ENCODE data around the gene RNF183.
A peak's percentile ranks its signal among the peaks of the same experiment; 100 is the strongest.
"Not testable (repeated sequence)": the region's sequence is repeated elsewhere in the genome, so short reads cannot be mapped to it uniquely, and the experiment has no call there.

RNF183 gene

DNA sequence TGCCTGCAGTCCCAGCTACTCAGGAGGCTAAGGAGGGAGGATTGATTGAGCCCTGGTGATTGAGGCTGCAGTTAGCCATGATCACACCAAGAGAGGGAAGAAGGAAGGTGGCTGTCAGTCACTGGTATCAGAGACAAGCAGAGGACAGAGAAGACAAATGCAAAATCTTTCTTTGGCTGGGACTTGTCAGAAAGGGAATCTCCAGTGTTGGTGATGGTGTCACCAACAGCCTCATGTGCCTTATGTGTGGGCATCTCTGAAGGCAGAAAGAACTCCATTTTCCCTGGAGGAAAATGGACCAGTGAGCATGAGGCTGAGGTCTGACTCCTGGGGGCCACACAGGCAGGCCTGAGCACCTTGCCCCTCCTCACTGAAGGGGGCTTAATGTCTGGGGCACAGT lies 12.1 kb upstream of the RNF183 start:
- no peak for DNase-seq

DNA sequence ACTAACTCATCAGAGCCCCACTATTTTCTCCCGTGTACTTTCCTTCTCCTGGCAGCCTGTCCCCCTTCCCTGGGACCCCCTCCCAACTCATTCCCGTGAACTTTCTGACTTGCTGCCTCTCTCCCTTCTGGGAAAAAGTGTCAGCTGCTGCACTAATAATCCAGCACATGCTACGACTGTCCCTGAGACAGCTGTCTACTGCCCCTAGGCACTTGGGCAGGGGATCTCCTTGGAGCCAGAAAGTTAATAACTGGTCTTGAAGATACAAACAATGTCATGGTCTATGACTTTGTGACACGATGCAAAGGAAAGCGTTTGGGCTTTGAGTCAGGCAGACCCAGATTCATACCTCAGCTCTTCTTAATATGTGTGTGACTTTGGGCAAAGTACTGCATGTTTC lies 10.1 kb upstream of the RNF183 start:
- no peak for DNase-seq

- no peak for DNase-seq
Observed at GRCh38 chr9:113311961-113312360, 8.8 kb upstream of the RNF183 start.

GRCh38 chr9:113310538-113310937 lies 7.4 kb upstream of the RNF183 start:
- DNase-seq: no peak

- DNase-seq: peak; percentile 63 to 75
Observed at GRCh38 chr9:113309204-113309813, 6.1 kb upstream of the RNF183 start.

- no peak for DNase-seq
Observed at GRCh38 chr9:113307396-113307975, 4.3 kb upstream of the RNF183 start.

- no peak for DNase-seq
Observed at GRCh38 chr9:113306566-113306965, 3.4 kb upstream of the RNF183 start.

GRCh38 chr9:113301548-113301947 lies 1.6 kb downstream of the RNF183 start:
- no peak for DNase-seq

DNA sequence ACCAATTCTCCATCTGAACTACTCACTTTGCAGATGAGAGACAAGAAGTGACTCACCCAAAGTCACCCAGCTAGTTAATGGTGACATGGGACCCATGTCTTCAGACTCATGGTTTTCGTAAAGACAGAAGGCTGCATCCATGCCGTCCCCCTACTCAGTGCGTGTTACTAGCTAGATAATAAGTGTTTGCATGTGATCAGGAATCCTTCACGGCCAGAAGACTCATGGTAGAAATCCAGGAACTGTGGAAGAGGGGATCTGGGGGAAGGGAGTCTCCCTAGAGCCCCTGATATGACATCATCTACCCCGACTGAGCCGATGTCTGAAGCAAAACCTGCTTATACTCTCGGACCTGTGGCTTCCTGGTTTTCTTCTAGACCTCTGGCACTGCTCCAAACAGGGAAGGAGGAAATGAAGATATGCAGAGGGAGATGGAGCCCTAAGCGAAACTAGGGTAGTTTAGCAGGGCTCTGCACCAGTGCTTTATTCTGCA lies 3.3 kb downstream of the RNF183 start:
- DNase-seq: no peak

DNA sequence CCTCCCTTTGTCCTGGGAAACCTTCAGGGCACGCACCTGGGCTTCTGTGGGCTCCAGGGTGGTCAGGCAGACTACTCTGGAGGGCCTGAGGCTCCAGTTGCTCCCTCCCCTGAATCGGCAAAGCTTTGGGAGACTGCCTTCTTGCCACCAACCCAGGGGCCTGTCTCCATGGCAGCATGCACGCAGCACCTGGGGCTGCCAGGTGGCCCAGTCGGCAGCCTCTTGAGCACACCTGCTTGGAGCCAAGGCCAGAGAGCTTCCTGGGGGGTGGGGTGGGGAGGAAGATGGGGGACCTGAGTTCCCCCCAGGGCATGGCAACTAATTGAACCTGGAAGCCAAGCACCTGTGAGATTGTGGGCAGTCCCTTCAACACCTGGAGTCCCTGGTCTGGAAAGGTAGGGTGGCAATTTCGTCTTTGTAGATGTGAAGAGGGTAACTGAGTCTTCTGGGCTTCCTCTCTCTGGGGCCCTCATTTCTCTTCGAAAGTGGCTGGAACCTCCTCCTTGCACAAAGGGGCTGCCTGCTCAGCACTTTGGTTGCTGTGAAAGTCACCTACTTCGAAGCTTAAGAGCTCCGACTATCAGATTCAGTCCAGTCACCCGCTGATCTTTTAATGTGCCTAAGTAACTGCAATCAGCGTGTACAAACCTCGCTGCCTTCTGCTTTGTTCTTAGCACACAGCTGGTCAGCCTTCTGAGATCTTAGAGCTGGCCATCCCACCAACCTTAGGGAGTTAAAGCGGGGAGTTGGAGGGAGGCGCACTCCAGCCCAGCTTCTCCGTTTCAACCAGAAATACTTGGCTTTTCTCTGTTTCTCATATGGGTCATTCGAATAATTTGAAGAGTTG lies 4.0 kb downstream of the RNF183 start:
- DNase-seq: no peak

DNA sequence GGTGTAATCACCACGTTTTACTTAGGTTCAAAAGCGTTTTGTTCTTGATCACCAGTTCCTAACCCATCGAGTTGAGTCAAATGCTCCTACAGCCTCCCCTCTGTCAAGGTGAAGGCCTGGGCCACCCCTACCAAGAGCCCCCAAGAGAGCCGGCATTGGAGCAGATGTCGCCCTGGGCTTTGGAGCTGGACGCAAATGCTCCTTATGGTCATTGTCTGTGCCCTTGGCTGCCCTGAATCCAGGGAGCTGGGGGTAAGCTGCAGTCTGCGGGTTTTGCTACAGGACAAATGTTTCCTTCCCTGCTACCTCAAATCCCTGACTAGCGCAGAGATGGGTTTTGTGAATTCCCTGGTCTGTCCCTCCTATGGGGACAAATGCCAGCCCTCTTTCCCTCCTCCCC lies 4.9 kb downstream of the RNF183 start:
- no peak for DNase-seq

GRCh38 chr9:113296796-113297558 lies 6.2 kb downstream of the RNF183 start:
- DNase-seq: no peak

DNA sequence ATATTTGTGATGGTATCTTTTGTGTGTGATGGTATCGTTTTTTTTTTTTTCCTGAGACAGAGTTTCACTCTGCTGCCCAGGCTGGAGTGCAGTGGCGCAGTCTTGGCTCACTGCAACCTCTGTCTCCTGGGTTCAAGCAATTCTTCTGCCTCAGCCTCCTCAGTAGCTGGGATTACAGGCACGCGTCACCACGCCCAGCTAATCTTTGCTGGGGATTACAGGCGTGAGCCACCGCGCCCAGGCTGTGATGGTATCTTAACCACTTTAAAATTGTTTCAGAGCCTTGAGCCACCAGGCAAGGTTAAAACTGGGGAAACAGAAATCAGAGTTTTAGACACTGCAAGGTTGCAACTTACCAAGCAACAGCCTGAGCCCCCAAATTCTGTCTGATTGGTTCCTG lies 6.9 kb downstream of the RNF183 start:
- DNase-seq: not testable (repeated sequence)

DNA sequence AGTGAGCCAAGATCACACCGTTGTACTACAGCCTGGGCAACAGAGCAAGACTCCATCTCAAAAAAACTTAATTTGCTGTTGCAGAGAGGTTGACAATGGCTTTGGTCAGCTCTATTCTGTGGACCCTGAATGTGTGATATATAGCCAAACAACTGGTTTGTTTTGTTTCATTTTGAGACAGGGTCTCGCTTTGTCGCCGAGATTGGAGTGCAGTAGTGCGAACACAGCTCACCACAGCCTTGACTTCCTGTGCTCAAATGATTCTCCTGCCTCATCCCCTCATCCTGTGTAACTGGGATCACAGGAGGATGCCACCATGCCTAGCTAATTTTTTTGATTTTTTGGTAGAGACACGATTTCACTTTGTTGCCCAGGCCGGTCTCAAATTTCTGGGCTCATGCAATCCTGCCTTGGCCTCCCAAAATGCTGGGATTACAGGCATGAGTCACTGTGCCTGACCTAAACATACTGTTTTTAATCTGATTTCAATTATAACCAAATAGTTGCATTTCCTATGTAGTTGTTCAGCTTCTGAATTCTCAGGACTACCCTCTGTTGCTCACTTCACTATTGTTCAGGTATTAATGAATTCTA lies 9.8 kb downstream of the RNF183 start:
- no peak for DNase-seq

DNA sequence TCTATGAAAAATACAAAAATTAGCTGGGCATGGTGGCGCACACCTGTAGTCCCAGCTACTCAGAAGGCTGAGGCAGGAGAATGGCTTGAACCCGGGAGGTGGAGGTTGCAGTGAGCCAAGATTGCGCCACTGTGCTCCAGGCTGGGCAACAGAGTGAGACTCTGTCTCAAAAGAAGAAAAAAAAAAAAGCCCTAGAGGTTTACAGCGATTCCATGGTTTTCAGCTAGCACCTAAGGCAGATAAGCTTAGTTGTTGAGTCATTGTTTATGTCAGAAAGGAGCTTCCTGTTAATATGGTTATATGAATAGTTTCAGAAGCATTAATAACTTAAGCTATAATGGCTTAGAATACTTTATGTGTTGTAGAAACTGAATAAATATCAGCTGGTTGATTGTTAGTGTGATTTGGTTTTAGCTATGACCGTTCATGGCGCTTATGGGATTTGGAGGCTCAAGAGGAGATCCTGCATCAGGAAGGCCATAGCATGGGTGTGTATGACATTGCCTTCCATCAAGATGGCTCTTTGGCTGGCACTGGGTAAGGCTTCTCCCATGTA lies 13.0 kb downstream of the RNF183 start:
- DNase-seq: no peak

DNA sequence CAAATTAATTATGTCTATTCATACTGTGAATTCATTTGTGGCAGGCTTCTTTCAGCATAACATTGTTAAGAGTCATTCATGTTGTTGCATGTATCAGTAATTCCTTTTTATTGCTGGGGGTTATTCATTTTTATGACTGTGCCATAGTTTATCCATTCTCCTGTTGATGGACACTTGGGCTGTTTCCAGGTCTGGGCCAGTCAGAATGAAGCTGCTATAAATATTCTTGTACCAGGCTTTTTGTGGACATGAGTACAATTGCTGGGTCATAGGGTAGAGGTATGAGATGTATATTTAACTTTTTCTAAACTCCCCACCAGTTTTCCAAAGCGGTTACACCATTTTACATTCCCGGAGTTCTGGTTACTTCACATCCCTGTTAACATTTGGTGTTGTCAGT lies 14.1 kb downstream of the RNF183 start:
- no peak for DNase-seq

- no peak for DNase-seq
Observed at GRCh38 chr9:113281356-113281755, 21.8 kb downstream of the RNF183 start.

DNA sequence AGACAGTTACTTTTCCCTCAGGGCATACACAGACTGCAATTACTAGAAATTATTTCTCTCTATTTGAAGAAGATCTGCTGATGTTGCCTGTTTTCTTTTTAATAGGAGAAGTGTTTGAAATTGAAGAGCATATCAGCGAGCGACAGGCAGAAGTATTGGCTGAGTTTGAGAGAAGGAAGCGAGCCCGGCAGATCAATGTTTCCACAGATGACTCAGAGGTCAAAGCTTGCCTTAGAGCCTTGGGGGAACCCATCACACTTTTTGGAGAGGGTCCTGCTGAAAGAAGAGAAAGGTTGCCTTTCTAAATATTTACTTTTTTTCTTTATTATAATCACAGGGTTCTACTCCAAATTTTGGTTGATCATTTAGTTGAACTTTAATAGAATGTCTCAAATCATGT lies 24.3 kb downstream of the RNF183 start:
- no peak for DNase-seq

GRCh38 chr9:113275157-113276131 lies 27.7 kb downstream of the RNF183 start, which contains the start of the genes CDC26 and PRPF4:
CDC26 (minus strand) TSS chr9:113275572; CDS start chr9:113272507, 3,065 bp downstream.
PRPF4 (plus strand) TSS chr9:113275658; CDS start chr9:113275744, 86 bp downstream.
- DNase-seq: peak; percentile 83 to 85

- peak; percentile 56 to 62 for DNase-seq
Observed at GRCh38 chr9:113274474-113275156, 28.6 kb downstream of the RNF183 start.

All from AML-193 (cell line).